Measurements from ENCODE around the gene FNDC5.

Gene FNDC5

DNA sequence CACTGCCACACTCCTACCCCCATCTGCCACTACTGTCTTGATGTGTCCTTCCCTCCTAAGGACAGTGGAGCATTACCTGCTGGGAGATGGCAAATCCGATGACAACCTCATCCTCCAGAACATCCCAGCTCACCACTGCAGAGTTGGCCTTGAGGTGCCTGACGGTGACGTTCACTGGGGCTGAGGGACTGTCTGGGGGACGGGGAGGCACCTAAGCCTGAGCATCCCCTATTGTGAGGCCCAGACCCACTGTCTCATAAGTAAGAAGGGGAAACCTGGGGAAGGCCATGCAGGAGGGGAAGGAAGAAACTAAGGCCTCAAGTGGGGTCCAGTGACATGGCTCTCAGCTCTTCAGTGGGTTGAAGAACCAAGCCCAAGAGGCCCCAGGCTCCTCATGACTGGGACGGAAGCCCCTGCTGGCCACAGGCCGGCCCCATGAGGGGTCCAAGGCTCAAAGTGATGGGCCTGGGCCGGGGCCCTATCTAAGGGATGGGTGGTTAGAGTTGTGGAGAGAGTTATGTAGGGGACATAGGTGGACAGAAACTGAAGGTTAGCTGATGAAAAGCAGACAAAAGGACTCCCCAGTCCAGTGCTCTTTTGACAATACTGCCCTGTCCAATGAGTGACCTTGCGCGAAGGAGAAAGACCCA, 1.8 kb downstream of the FNDC5 start:
- no peak for DNase-seq (ENCODE audit: low read depth)
- H3K4me3 ChIP-seq (ENCODE audit: low read length), result no peak overlapping the region
- TF ChIP-seq, protein P1, sequence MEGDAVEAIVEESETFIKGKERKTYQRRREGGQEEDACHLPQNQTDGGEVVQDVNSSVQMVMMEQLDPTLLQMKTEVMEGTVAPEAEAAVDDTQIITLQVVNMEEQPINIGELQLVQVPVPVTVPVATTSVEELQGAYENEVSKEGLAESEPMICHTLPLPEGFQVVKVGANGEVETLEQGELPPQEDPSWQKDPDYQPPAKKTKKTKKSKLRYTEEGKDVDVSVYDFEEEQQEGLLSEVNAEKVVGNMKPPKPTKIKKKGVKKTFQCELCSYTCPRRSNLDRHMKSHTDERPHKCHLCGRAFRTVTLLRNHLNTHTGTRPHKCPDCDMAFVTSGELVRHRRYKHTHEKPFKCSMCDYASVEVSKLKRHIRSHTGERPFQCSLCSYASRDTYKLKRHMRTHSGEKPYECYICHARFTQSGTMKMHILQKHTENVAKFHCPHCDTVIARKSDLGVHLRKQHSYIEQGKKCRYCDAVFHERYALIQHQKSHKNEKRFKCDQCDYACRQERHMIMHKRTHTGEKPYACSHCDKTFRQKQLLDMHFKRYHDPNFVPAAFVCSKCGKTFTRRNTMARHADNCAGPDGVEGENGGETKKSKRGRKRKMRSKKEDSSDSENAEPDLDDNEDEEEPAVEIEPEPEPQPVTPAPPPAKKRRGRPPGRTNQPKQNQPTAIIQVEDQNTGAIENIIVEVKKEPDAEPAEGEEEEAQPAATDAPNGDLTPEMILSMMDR (conservative IDR thresholded peaks at IDR 0.05; ENCODE audit: low read depth, low read length), result no peak

DNA sequence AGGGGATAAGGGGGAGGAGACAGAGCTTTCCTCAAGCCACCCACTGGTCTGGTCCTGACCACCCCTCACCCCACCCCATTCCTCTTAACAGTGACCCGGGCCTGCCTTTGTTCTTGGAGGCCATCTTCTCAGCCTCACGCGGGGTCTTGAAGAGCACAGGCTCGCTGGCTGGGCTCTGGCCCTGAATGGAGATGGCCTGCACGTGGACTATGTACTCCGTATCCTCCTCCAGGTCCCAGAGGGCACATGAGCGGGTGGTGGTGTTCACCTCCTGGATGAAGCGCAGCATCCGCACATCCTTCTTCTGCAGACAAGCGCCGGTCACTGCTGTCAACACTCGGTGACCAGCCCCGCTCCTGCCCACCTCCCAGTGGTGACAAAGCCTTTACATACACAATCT, 2.6 kb downstream of the FNDC5 start:
- TF ChIP-seq, protein P1 (conservative IDR thresholded peaks at IDR 0.05; ENCODE audit: low read depth, low read length), result no peak
- no peak overlapping the region for H3K4me3 ChIP-seq (ENCODE audit: low read length)
- no peak for DNase-seq (ENCODE audit: low read depth)

DNA sequence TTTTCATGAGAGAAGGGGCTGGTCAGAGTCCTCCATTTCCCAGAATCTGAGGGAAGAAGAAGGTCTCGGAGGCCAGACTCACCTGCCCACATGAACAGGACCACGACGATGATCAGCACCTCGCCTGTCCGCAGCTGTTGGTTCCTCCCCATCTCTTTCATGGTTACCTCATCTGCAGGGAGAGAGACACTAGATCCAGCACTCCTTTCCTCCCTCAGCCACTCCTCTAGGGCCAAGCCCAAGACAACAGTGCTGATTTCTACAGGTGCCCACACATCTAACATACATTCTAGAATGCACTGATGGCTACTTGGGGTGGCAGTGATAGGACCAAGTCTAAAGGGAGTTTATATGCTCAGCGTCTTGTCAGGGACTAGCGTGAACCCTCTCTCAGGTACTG, 3.0 kb downstream of the FNDC5 start:
- H3K4me3 ChIP-seq (ENCODE audit: low read length), result no peak overlapping the region
- TF ChIP-seq, protein P1 (conservative IDR thresholded peaks at IDR 0.05; ENCODE audit: low read depth, low read length), result no peak
- no peak for DNase-seq (ENCODE audit: low read depth)

DNA sequence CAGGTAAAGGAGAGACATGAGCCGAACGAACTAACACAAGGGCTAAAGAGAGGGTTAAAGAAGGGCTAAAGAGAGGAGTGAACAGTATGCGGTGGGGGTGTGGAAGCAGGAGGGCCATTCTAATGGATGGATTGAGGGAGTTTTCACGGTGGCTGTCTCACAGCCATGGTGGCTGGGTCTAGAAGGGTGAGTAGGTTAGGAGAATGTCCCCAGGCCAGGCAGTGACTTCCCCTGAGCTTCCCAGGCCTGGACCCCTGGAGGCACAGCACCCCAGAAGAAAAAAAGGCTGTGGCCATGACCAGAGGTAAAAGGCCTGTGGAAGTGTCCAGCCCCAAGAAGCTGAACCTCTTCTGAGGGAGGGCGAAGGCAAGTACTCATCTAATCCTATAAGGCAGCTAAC, 3.6 kb downstream of the FNDC5 start:
- no peak for DNase-seq (ENCODE audit: low read depth)
- no peak overlapping the region for H3K4me3 ChIP-seq (ENCODE audit: low read length)
- TF ChIP-seq, protein P1 (conservative IDR thresholded peaks at IDR 0.05; ENCODE audit: low read depth, low read length), result no peak

DNA sequence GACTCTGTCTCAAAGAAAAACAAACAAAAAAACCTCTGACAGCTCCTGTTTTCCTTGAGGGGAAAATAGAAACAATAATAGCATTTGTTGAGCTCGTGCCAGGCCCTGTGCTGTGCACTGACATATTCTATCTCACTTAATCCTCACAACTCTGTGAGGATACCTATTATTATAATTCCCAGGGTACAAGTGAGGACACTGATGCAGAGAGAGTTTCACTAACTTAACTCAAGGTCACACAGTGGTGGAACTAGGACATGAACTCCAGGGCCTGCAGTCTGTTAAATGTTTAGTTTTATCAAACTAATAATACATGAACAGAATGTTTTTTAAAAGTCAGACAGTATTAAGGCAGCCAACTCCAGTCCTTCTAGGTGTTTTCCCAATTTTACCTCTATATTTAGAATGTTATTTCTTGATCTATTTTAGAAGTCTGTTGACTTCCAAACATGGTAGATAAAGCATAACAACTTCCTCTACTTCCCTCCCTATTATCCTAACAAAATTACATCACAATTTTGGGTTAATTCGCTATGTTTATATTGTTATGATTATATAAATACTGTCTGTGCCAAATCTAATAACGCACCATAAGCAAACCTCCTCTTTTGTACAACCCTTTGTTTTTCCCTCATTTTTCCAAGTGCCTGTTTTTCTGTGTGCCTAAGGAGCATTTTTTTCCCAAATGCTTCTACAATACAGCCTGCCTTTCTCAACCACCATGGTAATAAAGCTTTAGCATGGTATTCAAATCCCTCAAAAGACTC, 4.9 kb downstream of the FNDC5 start:
- TF ChIP-seq, protein P1 (conservative IDR thresholded peaks at IDR 0.05; ENCODE audit: low read depth, low read length), result no peak
- no peak overlapping the region for H3K4me3 ChIP-seq (ENCODE audit: low read length)
- DNase-seq (ENCODE audit: low read depth), result no peak

DNA sequence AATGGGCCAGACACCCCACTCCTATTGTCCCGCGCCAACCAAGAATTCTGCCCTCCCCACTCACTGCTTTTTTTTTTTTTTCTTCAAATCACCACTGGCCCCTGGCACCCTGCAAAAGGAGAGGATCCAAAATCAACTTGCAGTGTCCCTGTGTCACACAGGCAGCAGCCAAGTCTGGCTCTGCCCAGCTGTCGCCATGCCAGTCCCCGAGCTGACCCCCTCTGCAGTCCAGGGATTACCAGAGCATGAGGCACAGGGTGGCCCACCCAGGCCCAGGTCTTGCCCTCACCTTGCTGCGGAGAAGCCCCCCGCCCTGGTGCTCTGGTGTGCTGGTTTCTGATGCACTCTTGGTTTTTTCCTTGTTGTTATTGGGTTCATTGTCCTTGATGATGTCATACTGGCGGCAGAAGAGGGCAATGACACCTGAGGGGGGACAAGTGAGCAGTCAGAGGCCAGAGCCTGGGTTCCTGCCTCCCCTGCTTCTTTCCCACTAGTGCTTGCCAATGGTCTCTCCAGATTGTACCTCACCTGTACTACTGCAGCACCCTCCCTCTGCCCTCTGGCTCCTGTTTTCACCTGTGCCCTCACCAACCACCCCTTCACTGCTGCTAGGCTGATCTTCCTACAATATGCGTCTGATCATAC, 6.2 kb downstream of the FNDC5 start:
- no peak overlapping the region for H3K4me3 ChIP-seq (ENCODE audit: low read length)
- no peak for DNase-seq (ENCODE audit: low read depth)
- TF ChIP-seq, protein P1 (conservative IDR thresholded peaks at IDR 0.05; ENCODE audit: low read depth, low read length), result no peak

Data from retinal pigment epithelial cell (primary cell).